C4-2B (cell line): ENCODE measurements around the gene ABHD13.

Source experiments
- ZFX ChIP-seq: fragments of 450-650 bp; IDR thresholded peaks from 2 replicates; pipeline ENCODE4 v1.6.1; 2017
- TF ChIP-seq, protein P1 (sequence below): fragments of 450-650 bp; conservative IDR thresholded peaks from 2 replicates; pipeline ENCODE4 v1.5.1; 2017; ENCODE audit warnings: mild to moderate bottlenecking

DNA sequence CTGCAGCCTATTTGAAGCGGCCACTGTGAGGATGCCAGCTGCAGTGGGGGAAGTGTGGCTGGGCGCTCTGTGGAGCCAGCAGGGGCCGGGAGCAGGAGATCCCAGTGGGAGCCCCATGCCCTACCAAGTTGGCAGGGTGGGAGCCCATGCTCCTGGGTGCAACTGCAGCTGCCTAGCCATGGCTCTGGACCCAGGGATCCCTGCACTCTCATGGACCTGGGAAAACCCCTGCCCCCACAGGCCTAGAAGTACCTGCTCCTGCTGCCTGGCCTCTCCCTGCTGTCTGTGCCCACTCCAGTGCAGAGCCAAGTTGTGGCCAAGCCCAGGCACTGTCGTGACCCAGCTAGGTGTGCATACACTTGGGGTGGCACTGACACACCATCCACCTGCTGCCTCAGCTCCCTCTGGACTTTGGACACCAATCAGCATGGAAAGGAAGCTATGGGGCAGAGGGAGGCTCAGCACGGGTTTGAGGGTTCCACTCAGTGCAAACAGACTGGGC lies 23.7 kb upstream of the ABHD13 start:
- TF ChIP-seq, protein P1, sequence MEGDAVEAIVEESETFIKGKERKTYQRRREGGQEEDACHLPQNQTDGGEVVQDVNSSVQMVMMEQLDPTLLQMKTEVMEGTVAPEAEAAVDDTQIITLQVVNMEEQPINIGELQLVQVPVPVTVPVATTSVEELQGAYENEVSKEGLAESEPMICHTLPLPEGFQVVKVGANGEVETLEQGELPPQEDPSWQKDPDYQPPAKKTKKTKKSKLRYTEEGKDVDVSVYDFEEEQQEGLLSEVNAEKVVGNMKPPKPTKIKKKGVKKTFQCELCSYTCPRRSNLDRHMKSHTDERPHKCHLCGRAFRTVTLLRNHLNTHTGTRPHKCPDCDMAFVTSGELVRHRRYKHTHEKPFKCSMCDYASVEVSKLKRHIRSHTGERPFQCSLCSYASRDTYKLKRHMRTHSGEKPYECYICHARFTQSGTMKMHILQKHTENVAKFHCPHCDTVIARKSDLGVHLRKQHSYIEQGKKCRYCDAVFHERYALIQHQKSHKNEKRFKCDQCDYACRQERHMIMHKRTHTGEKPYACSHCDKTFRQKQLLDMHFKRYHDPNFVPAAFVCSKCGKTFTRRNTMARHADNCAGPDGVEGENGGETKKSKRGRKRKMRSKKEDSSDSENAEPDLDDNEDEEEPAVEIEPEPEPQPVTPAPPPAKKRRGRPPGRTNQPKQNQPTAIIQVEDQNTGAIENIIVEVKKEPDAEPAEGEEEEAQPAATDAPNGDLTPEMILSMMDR: no peak
- TF ChIP-seq ZFX: no peak
